ENCODE data around the gene DNAAF8. TPM values are rescaled to one million over a fixed set of nuclear protein-coding genes. Genes with fewer than 3 reads are reported as not detected.

Gene DNAAF8
- polyA plus RNA-seq, 3 donors, result 0.04 to 0.36 TPM; not detected in 1

DNA sequence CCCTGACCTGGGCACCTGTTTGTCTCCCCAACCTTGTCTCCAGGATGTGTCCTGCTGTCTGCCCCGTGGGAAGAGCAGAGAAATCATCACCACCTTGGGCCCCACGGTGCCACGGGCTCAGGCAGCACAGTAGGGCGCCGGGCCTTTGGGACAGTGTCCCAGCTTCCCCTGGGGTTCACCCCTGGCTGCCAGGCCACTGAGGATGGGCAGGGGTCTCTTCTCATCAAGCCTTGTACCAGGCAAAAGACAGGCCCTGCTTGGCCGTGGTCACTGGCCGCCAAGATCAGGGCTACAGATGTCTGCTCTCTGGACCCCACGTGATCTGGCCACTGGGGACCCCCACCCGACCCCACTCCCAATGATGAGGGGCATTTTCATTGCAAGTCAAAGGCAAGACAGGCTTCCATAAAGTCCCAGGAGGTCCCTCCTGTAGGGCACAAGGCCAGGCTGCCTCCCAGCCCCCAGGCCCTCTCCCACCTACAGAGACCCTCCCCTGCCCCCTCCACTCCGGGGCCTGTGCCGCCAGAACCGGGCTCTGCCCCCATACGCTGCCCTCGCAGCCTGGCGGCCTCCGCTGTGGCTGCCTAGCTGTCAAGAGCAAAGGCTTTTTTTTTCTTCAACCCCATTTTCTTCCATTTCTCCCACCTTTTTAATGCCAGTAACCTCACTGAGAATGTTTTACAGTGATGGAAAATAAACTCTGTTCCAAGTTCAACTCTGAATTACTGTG, 14.5 kb downstream of the DNAAF8 start:
- no peaks in the 10 kb centered on the region for H3K9me3 Mint-ChIP-seq
- no peaks in the 10 kb centered on the region for H3K9me3 ChIP-seq (replicated peaks in 1 of 2; ENCODE audit: control insufficient read depth in 1 of 2, insufficient read depth in 1 of 2, low read length in 2 of 2)
- H3K27ac ChIP-seq (ENCODE audit: low read depth in 1 of 2, low read length in 2 of 2), result no peak overlapping the region
- no peak overlapping the region for H3K4me2 ChIP-seq (replicated peaks; ENCODE audit: extremely low read depth, low read length, poor library complexity, severe bottlenecking)
- no peak overlapping the region for H3K4me3 Mint-ChIP-seq
- no peaks in the 10 kb centered on the region for H3K27me3 ChIP-seq (ENCODE audit: control insufficient read depth in 2 of 2, insufficient read depth in 2 of 2, low read length in 2 of 2)
- H3K4me3 ChIP-seq (replicated peaks in 1 of 3; ENCODE audit: low read depth in 2 of 3, low read length in 3 of 3), result no peak overlapping the region
- no peaks in the 10 kb centered on the region for H4K20me1 ChIP-seq (ENCODE audit: insufficient read depth, low read length)
- H3K36me3 ChIP-seq (replicated peaks in 1 of 2; ENCODE audit: control insufficient read depth in 1 of 2, insufficient read depth in 2 of 2, low read length in 2 of 2), result peaks cover 37 to 42% of the 10 kb centered on the region in 2 donors
- H3K36me3 Mint-ChIP-seq, result peaks cover 28 to 35% of the 10 kb centered on the region in 2 donors
- no peak overlapping the region for H2AFZ ChIP-seq (ENCODE audit: insufficient read depth, low read depth, low read length, poor library complexity, severe bottlenecking)
- no peaks in the 10 kb centered on the region for H3K4me1 ChIP-seq (ENCODE audit: control insufficient read depth in 1 of 2, insufficient read depth in 2 of 2, low read length in 2 of 2)
- no peaks in the 10 kb centered on the region for H3K79me2 ChIP-seq (ENCODE audit: insufficient read depth, low read length)
- peaks cover 2 to 4% (median 2%) of the 10 kb centered on the region in 3 donors for H3K27me3 Mint-ChIP-seq (ENCODE audit: low read depth in 3 of 3)
- H3K9ac ChIP-seq (ENCODE audit: insufficient read depth, low read length, poor library complexity, severe bottlenecking), result no peak overlapping the region
- DNase-seq, result no peak
- no peaks in the 10 kb centered on the region for H3K4me1 Mint-ChIP-seq
- H3K27ac Mint-ChIP-seq, result peak overlapping the region in 5 of 7 donors; percentile 2 to 66 (median 20)
- 96% methylated on average over 12 of the region's 16 CpGs for WGBS (ENCODE audit: insufficient coverage)
- intact Hi-C loops (cut with micrococcal nuclease), result no loop called here
- TF ChIP-seq, protein P1, sequence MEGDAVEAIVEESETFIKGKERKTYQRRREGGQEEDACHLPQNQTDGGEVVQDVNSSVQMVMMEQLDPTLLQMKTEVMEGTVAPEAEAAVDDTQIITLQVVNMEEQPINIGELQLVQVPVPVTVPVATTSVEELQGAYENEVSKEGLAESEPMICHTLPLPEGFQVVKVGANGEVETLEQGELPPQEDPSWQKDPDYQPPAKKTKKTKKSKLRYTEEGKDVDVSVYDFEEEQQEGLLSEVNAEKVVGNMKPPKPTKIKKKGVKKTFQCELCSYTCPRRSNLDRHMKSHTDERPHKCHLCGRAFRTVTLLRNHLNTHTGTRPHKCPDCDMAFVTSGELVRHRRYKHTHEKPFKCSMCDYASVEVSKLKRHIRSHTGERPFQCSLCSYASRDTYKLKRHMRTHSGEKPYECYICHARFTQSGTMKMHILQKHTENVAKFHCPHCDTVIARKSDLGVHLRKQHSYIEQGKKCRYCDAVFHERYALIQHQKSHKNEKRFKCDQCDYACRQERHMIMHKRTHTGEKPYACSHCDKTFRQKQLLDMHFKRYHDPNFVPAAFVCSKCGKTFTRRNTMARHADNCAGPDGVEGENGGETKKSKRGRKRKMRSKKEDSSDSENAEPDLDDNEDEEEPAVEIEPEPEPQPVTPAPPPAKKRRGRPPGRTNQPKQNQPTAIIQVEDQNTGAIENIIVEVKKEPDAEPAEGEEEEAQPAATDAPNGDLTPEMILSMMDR (IDR thresholded peaks at IDR 0.05), result no peak

DNA sequence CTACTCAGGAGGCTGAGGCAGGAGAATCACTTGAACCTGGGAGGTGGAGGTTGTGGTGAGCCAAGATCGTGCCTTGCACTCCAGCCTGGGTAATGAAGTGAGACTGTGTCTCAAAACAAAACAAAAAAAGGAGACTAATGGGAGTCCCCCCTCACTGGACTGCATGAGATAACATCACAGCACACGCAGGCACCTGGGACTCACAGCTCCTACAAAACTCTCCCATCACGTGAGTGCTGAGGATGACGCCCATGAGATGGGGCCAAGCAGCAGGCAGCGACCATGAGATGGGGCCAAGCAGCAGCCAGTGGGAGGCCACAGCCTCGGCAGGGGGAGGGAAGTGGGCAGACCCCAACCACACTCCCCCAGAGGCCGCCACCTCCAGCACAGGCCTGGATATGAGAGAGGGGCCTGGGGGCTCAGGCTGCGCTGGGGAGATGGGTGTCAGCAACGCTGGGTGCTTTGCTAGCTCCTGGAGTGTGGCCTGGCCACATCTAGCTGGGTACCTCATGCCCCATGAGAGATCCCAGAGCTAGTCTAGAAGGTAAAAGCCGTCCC, 15.4 kb downstream of the DNAAF8 start:
- Histone ChIP-seq H3K27ac (ENCODE audit: low read depth in 1 of 2, low read length in 2 of 2) (no peak overlapping the region), H3K4me1 (ENCODE audit: control insufficient read depth in 1 of 2, insufficient read depth in 2 of 2, low read length in 2 of 2) (no peaks in the 10 kb centered on the region), H3K4me3 (replicated peaks in 1 of 3; ENCODE audit: low read depth in 2 of 3, low read length in 3 of 3) (no peak overlapping the region), H4K20me1 (ENCODE audit: insufficient read depth, low read length) (no peaks in the 10 kb centered on the region), H3K36me3 (replicated peaks in 1 of 2; ENCODE audit: control insufficient read depth in 1 of 2, insufficient read depth in 2 of 2, low read length in 2 of 2) (peaks cover 43 to 48% of the 10 kb centered on the region in 2 donors), H3K27me3 (ENCODE audit: control insufficient read depth in 2 of 2, insufficient read depth in 2 of 2, low read length in 2 of 2) (no peaks in the 10 kb centered on the region), H3K4me2 (replicated peaks; ENCODE audit: extremely low read depth, low read length, poor library complexity, severe bottlenecking) (no peak overlapping the region), H3K9ac (ENCODE audit: insufficient read depth, low read length, poor library complexity, severe bottlenecking) (no peak overlapping the region), H3K79me2 (ENCODE audit: insufficient read depth, low read length) (no peaks in the 10 kb centered on the region), H3K9me3 (replicated peaks in 1 of 2; ENCODE audit: control insufficient read depth in 1 of 2, insufficient read depth in 1 of 2, low read length in 2 of 2) (peaks cover 0 to 2% of the 10 kb centered on the region in 2 donors), H2AFZ (ENCODE audit: insufficient read depth, low read depth, low read length, poor library complexity, severe bottlenecking) (no peak overlapping the region)
- no peaks in the 10 kb centered on the region for H3K4me1 Mint-ChIP-seq
- peak overlapping the region in 1 of 7 donors; percentile 40 for H3K27ac Mint-ChIP-seq
- H3K27me3 Mint-ChIP-seq (ENCODE audit: low read depth in 3 of 3), result peaks cover 0 to 2% (median 0%) of the 10 kb centered on the region in 3 donors
- peaks cover 0 to 2% (median under 1%) of the 10 kb centered on the region in 7 donors for H3K9me3 Mint-ChIP-seq
- TF ChIP-seq, protein P1 (IDR thresholded peaks at IDR 0.05), result no peak
- peaks cover 32 to 40% of the 10 kb centered on the region in 2 donors for H3K36me3 Mint-ChIP-seq
- intact Hi-C loops (cut with micrococcal nuclease), result no loop called here
- WGBS (ENCODE audit: insufficient coverage), result 100% methylated on average over 3 of the region's 10 CpGs
- H3K4me3 Mint-ChIP-seq, result no peak overlapping the region
- no peak for DNase-seq
